AG09319 (cell line): ENCODE measurements around the gene PHACTR2.

ENCODE experiments used
- DNase-seq: peaks from one replicate; pipeline ENCODE4 v3.0.0-alpha.2; 2010; ENCODE audit warnings: low read depth; ENCODE audit errors: extremely low read depth
- CTCF ChIP-seq: IDR thresholded peaks from 2 replicates; pipeline ENCODE4 v1.5.1; 2011; ENCODE audit warnings: low read depth, mild to moderate bottlenecking, inconsistent platforms, low read length, moderate library complexity

PHACTR2 gene

GRCh38 chr6:143718472-143718871 lies 40.7 kb downstream of the PHACTR2 start:
- TF ChIP-seq CTCF: no peak
- no peak for DNase-seq

GRCh38 chr6:143721642-143722041 lies 43.9 kb downstream of the PHACTR2 start:
- TF ChIP-seq CTCF: no peak

GRCh38 chr6:143724876-143725275 lies 47.1 kb downstream of the PHACTR2 start:
- no peak for DNase-seq
- no peak for TF ChIP-seq CTCF

More at GRCh38 chr6:143721642-143722041, 43.9 kb downstream of the PHACTR2 start:
- no peak for DNase-seq

- DNase-seq: no peak
- TF ChIP-seq CTCF: no peak
Observed at GRCh38 chr6:143726015-143726647, 48.4 kb downstream of the PHACTR2 start.

- TF ChIP-seq CTCF: no peak
- DNase-seq: no peak
Observed at GRCh38 chr6:143727035-143727434, 49.3 kb downstream of the PHACTR2 start.

- no peak for TF ChIP-seq CTCF
- no peak for DNase-seq
Observed at GRCh38 chr6:143731789-143732188, 54.0 kb downstream of the PHACTR2 start.

GRCh38 chr6:143732536-143732935 lies 54.8 kb downstream of the PHACTR2 start:
- no peak for TF ChIP-seq CTCF
- DNase-seq: no peak
